ENCODE results near the gene COL16A1. TPM values are rescaled to one million over a fixed set of nuclear protein-coding genes. Genes with fewer than 3 reads are reported as not detected.
A peak's percentile ranks its signal among the peaks of the same experiment; 100 is the strongest.

COL16A1 gene
- total RNA-seq, 4 donors from 2014 or later = 147 to 311 (median 212) TPM

GRCh38 chr1:31620631-31621497 is 83.0 kb downstream of the COL16A1 start:
- peaks cover 0 to 17% (median 11%) of the 10 kb centered on the region in 4 donors for H3K4me1 ChIP-seq
- H3K4me3 ChIP-seq = no peak overlapping the region
- no peaks in the 10 kb centered on the region for H3K9me3 ChIP-seq
- WGBS, 2 donors = 89 to 90% methylated on average over 16 to 17 of the region's 20 CpGs
- DNase-seq (ENCODE audit: low spot score in 2 of 2) = no peak
- peaks cover 0 to 33% of the 10 kb centered on the region in 2 donors for H3K27me3 ChIP-seq
- peaks cover 0 to 12% (median 0%) of the 10 kb centered on the region in 3 donors for H3K36me3 ChIP-seq
- H3K27ac ChIP-seq = no peak overlapping the region
- TF ChIP-seq, protein P1, sequence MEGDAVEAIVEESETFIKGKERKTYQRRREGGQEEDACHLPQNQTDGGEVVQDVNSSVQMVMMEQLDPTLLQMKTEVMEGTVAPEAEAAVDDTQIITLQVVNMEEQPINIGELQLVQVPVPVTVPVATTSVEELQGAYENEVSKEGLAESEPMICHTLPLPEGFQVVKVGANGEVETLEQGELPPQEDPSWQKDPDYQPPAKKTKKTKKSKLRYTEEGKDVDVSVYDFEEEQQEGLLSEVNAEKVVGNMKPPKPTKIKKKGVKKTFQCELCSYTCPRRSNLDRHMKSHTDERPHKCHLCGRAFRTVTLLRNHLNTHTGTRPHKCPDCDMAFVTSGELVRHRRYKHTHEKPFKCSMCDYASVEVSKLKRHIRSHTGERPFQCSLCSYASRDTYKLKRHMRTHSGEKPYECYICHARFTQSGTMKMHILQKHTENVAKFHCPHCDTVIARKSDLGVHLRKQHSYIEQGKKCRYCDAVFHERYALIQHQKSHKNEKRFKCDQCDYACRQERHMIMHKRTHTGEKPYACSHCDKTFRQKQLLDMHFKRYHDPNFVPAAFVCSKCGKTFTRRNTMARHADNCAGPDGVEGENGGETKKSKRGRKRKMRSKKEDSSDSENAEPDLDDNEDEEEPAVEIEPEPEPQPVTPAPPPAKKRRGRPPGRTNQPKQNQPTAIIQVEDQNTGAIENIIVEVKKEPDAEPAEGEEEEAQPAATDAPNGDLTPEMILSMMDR (IDR thresholded peaks at IDR 0.05) = no peak
- TF ChIP-seq POLR2A (IDR thresholded peaks at IDR 0.05) = no peak
- TF ChIP-seq EP300 (IDR thresholded peaks at IDR 0.05) = no peak

DNA sequence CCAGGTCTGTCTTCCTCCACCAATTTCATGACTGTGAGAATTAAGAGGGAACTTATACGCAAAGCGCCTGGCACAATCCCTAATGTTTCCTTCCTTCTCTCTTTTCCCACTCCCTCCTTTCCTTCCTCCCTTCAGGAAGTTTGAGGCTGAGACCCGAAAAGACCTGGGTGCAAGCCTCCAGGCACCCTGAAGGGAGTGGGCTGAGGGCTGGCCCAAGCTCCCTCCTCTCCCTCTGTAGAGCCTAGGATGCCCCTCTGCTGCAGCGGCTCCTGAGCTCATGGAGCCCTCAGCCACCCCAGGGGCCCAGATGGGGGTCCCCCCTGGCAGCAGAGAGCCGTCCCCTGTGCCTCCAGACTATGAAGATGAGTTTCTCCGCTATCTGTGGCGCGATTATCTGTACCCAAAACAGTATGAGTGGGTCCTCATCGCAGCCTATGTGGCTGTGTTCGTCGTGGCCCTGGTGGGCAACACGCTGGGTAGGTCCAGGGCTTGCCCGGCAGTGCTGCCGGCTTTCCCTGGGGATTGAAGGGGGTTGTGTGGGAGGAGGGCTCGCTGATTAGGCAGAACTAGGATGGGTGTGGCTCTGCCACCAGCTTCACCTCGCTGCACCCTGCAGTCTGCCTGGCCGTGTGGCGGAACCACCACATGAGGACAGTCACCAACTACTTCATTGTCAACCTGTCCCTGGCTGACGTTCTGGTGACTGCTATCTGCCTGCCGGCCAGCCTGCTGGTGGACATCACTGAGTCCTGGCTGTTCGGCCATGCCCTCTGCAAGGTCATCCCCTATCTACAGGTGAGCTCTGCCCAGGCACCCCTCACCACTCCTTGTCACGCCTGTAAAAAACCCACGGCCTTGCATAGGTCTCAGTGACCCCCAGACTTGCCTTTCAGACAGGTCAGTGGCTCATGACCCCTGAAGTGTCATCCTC is 84.6 kb downstream of the COL16A1 start:
- Histone ChIP-seq H3K9me3 (no peaks in the 10 kb centered on the region), H3K36me3 (no peaks in the 10 kb centered on the region), H3K27me3 (peaks cover 0 to 33% of the 10 kb centered on the region in 2 donors), H3K4me1 (peaks cover 0 to 14% (median 8%) of the 10 kb centered on the region in 4 donors), H3K4me3 (no peak overlapping the region), H3K27ac (no peak overlapping the region)
- DNase-seq (ENCODE audit: low spot score in 2 of 2) = no peak
- 84 to 85% methylated on average over 16 to 17 of the region's 23 CpGs for WGBS, 2 donors
- TF ChIP-seq POLR2A (IDR thresholded peaks at IDR 0.05) (no peak), EP300 (IDR thresholded peaks at IDR 0.05) (no peak)
- TF ChIP-seq, protein P1 (IDR thresholded peaks at IDR 0.05) = no peak

DNA sequence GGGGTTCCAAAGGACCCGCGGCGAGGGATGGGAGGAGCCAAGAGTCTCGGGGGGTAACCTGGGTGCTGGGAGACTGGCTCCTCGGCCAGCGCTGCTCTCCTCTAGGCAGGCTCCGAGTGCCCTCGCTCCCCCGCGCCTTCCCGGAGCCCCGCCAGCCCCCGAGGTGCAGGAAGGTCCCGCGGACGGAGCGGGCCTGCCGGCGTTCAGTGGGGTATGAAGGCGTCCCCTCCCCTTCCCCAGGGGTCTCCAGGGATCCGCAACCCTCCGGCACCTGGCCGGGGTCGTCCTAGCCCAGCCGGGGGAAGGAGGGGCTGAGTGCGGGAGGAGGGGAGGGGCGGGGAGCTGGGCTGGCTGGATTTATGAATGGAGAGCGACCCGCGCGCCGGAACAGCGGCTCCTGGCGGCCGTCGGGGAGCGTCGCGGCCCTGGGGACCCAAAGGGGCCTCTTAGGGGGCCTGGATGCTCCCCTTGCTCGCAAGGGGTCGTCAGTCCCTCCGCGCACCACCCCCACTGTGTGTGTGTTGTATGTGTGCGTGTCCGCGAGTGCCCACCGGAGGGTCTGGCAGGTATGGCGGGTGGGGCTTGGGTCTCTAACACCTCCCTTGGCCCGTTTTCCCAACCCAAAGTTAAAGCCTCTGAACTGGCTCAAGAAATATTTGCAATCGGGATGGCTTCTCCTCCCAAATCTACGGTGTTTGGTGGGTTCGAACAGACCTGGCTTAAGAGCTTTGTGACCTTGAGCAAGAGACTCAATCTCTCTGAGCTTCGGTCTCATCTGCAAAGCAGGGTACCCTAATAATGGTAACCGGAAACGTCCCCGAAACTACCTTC is 85.7 kb downstream of the COL16A1 start:
- H3K27me3 ChIP-seq = peaks cover 0 to 33% of the 10 kb centered on the region in 2 donors
- H3K4me1 ChIP-seq = peaks cover 0 to 14% (median 8%) of the 10 kb centered on the region in 4 donors
- H3K27ac ChIP-seq = no peak overlapping the region
- H3K36me3 ChIP-seq = no peaks in the 10 kb centered on the region
- H3K9me3 ChIP-seq = no peaks in the 10 kb centered on the region
- WGBS, 2 donors = 16 to 18% methylated on average over 37 to 41 of the region's 56 CpGs
- peak overlapping the region; percentile 19 to 50 (median 37) for H3K4me3 ChIP-seq
- no peak for DNase-seq (ENCODE audit: low spot score in 2 of 2)
- TF ChIP-seq EP300 (IDR thresholded peaks at IDR 0.05) = no peak
- TF ChIP-seq POLR2A (IDR thresholded peaks at IDR 0.05) = no peak
- TF ChIP-seq, protein P1 (IDR thresholded peaks at IDR 0.05) = peak; percentile 68 to 83 (median 74)

GRCh38 chr1:31617218-31617915 is 86.5 kb downstream of the COL16A1 start, which contains the start of gene HCRTR1:
TSS of gene HCRTR1 (plus strand) at chr1:31617689. CDS start at chr1:31619193, 1,504 bp downstream.
- TF ChIP-seq EP300 (IDR thresholded peaks at IDR 0.05) (no peak), POLR2A (IDR thresholded peaks at IDR 0.05) (no peak)
- TF ChIP-seq, protein P1 (IDR thresholded peaks at IDR 0.05) = no peak
- Histone ChIP-seq H3K9me3 (no peaks in the 10 kb centered on the region), H3K4me1 (peaks cover 0 to 14% (median 8%) of the 10 kb centered on the region in 4 donors), H3K27ac (no peak within 1 kb of the TSS), H3K4me3 (peak within 1 kb of the TSS; percentile 19 to 50 (median 37)), H3K36me3 (no peaks in the 10 kb centered on the region), H3K27me3 (peaks cover 0 to 33% of the 10 kb centered on the region in 2 donors)
- no peak for DNase-seq (ENCODE audit: low spot score in 2 of 2)
- 9 to 15% methylated on average over 24 to 35 of the region's 48 CpGs for WGBS, 2 donors

Data from tibial nerve (tissue), 4 donors.